Heart right ventricle (tissue), 16 donors: ENCODE measurements around the gene PTPN22. TPM values are rescaled to one million over a fixed set of nuclear protein-coding genes. Genes with fewer than 3 reads are reported as not detected.

ENCODE experiments used
- ATAC-seq, 8 donors: fragments of 200-7000 bp; cut with Tn5 transposase; one replicate each; pipeline ENCODE4 v1.9.1; 2020; ENCODE audit warnings: mild to moderate bottlenecking in 8 of 8, moderate library complexity in 8 of 8, moderate number of reproducible peaks in 1 of 8
- DNase-seq, 2 donors: peaks; one replicate each; pipeline ENCODE4 v3.0.0-alpha.2; 2020
- H3K27ac ChIP-seq, 10 donors: fragments of 200-600 bp; sonication (generic) in 2 of 10; one replicate each; pipeline versions ENCODE4 v1.5.0 to v1.8.0; 2020 to 2022; ENCODE audit warnings: mild to moderate bottlenecking in 3 of 10
- H3K27me3 ChIP-seq, 7 donors: fragments of 200-600 bp; one replicate each; pipeline ENCODE4 v1.8.0; 2021 to 2022; ENCODE audit warnings: mild to moderate bottlenecking in 2 of 7
- H3K36me3 ChIP-seq, 9 donors: fragments of 200-600 bp; sonication (generic) in 1 of 9; one replicate each; pipeline versions ENCODE4 v1.5.0 to v1.8.0; 2020 to 2022; ENCODE audit warnings: mild to moderate bottlenecking in 2 of 9
- H3K4me1 ChIP-seq, 9 donors: fragments of 200-600 bp; sonication (generic) in 1 of 9; one replicate each; pipeline versions ENCODE4 v1.5.0 to v1.8.0; 2020 to 2022; ENCODE audit warnings: mild to moderate bottlenecking in 4 of 9
- H3K4me3 ChIP-seq, 10 donors: fragments of 200-600 bp; sonication (generic) in 2 of 10; one replicate each; pipeline versions ENCODE4 v1.5.0 to v1.8.0; 2020 to 2022; ENCODE audit warnings: mild to moderate bottlenecking in 7 of 10, moderate library complexity in 2 of 10
- H3K9me3 ChIP-seq, 11 donors: fragments of 200-600 bp in 10 of 11; sonication (generic) in 2 of 11; one replicate each; pipeline versions ENCODE4 v1.5.0 to v1.8.0; 2013 to 2022; ENCODE audit warnings: mild to moderate bottlenecking in 2 of 11, control low read depth in 1 of 11, moderate library complexity in 1 of 11
- WGBS, 2 donors: extraction: QIAGEN DNeasy Blood & Tissue Kit; methylation state at CpG; one replicate each; pipeline ENCODE4 v1.1.7; 2013; ENCODE audit warnings: inconsistent platforms in 1 of 2; 5-methylcytosine and 5-hydroxymethylcytosine counted together
- intact Hi-C, 10 donors: fragments of 100-400 bp; cut with DNase I; formaldehyde crosslinking; loops; one replicate each; pipeline versions ENCODE4 v1.11.1 to v1.14.2; 2022
- long read RNA-seq, 3 donors: library from polyadenylated mRNA; unstranded; transcript quantifications; one replicate each; pipeline ENCODE4 v2.0.0, GENCODE V29; 2020 to 2021
- polyA plus RNA-seq, 2 donors: library from polyadenylated mRNA; stranded (reverse); fragments of 200-250 nt; gene quantifications; one replicate each; pipeline ENCODE4 v1.2.3, GENCODE V29; 2013
- total RNA-seq, 10 donors: library from RNA; stranded (reverse); fragmentation: NEBNext Ultra II Directional in 3 of 10; extraction: Animal tissue kit (Norgen Biotek cat#: 25700) in 3 of 10; gene quantifications; one replicate each; pipeline versions ENCODE4 v1.2.1 to v1.2.4, GENCODE V29; 2021 to 2023
- TF ChIP-seq, protein P1 (sequence below), 9 donors: fragments of 200-600 bp; sonication (generic) in 2 of 9; IDR thresholded peaks; one replicate each; pipeline versions ENCODE4 v1.5.0 to v1.8.0; 2021 to 2022; ENCODE audit warnings: antibody characterized with exemption in 9 of 9, mild to moderate bottlenecking in 5 of 9, moderate library complexity in 1 of 9
- donor health status: Arrhythmogenic right ventricular cardiomyopathy.
- donor health status: ischemic (EF 13 %, LVEDD 7.1; RV severe dilation, severe dysfunction).
- donor health status: healthy with polysubstance abuse.
- donor health status: DM: no; HTN: yes; CAD: no.
- donor health status: DM: no; HTN: no; CAD: no.
- donor health status: ischemic (EF 25% LVEDD 6.9; RV normal size, moderate dysfunction).
- donor health status: ischemic (EF 25% LVEDD 5.7; RV mildly dilated, moderate dysfunction).
- donor health status: healthy.
- donor health status: DM: yes; HTN: yes; CAD: no.
- donor health status: Ischemic cardiomyopathy.
- donor health status: ischemic (EF 35%, LVEDD 5.7; RV mildly dilated, moderate dysfunction).
- donor health status: nonischemic (EF 11% LVEDD 7.7; RV severe dilation, severe dysfunction).
- donor health status: DM: yes; HTN: yes; CAD: no.
- donor health status: PGD.
- donor health status: ischemic (EF 29% LVEDD 5.4; RV normal size, mild dysfunction).
- donor health status: nonischemic (EF 23%, LVEDD 6.1; RV moderate dilation, normal function).

The PTPN22 gene
- total RNA-seq (1 to 10 TPM in 1 of 10 donors, under 1 TPM in 9; 0.13 to 3.3 (median 0.56) TPM), polyA plus RNA-seq (under 1 TPM; 0.20 to 0.44 TPM)
- long read RNA-seq, donor 1, partial matches to known transcripts: 0 of 1 reads
- long read RNA-seq, donor 1, other reads (novel, unspliced or antisense): 1 of 1 reads
- long read RNA-seq, donor 2: 0 reads
- long read RNA-seq, donor 3, partial matches to known transcripts: 0 of 1 reads
- long read RNA-seq, donor 3, other reads (novel, unspliced or antisense): 1 of 1 reads

DNA sequence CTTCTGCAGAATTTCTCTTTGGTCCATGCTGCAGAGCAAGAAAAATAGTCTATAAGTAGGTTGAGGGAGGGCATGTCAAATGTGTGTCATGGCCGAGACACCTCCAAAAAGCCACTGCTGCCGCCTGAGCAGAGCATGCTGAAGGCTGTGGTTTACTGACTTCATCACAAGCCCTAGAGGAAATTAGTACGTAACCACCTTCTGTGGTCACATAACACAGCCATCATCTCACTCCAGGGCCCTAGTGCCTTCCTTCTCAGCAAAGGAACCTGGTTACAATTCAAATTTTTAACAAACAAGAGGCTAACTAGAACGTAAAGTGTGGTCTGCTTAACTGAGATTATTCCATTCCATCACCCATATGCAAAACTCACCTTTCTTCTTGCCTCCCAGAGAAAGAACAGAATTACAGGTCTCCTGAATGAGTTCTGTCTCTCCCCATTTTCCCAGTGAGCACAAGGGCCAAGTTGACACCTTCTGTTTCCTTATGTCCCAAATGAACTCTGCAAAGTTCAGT is at the start of gene PTPN22:
PTPN22 (minus strand) TSS at position 116 of the 517 bp plus-strand sequence.
- Histone ChIP-seq H3K36me3 (no peaks in the 10 kb centered on the region), H3K4me1 (peaks cover 0 to 63% (median 0%) of the 10 kb centered on the region in 9 donors), H3K27ac (peak within 1 kb of the TSS in 4 of 10 donors; percentile 4 to 90 (median 40)), H3K4me3 (peak within 1 kb of the TSS in 3 of 10 donors; percentile 11 to 54 (median 13)), H3K27me3 (no peaks in the 10 kb centered on the region), H3K9me3 (no peaks in the 10 kb centered on the region)
- WGBS, 2 donors: 83 to 89% methylated on average over 4 of the region's 4 CpGs
- TF ChIP-seq, protein P1, sequence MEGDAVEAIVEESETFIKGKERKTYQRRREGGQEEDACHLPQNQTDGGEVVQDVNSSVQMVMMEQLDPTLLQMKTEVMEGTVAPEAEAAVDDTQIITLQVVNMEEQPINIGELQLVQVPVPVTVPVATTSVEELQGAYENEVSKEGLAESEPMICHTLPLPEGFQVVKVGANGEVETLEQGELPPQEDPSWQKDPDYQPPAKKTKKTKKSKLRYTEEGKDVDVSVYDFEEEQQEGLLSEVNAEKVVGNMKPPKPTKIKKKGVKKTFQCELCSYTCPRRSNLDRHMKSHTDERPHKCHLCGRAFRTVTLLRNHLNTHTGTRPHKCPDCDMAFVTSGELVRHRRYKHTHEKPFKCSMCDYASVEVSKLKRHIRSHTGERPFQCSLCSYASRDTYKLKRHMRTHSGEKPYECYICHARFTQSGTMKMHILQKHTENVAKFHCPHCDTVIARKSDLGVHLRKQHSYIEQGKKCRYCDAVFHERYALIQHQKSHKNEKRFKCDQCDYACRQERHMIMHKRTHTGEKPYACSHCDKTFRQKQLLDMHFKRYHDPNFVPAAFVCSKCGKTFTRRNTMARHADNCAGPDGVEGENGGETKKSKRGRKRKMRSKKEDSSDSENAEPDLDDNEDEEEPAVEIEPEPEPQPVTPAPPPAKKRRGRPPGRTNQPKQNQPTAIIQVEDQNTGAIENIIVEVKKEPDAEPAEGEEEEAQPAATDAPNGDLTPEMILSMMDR (IDR thresholded peaks at IDR 0.05): no peak
- intact Hi-C loops: no loop called here
- DNase-seq (peak; percentile 11 to 17), ATAC-seq (peak in 6 of 8 donors; percentile 63 to 83 (median 80))

DNA sequence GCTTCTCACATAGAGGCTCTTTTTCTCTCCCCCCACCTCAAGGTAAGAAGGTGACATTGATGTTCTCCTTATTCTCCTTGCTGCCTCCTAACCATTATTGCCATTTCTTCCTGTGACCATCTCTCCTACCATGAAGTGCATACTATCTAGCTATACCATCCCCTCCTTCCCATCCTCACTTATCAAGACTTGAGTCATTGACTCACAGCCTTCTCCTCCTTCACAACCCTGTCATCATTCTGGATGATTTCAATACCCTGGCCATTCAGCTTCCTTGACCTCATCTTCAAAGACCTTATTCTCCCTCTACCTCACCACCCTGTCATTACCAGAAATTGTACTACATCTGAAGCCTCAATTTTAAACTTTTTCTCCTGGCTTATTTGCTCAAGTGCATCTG is 46.7 kb upstream of the PTPN22 start:
- intact Hi-C loops: no loop called here
- DNase-seq (no peak), ATAC-seq (no peak)
- no peak overlapping the region for H3K4me3 ChIP-seq
- no peak overlapping the region for H3K27ac ChIP-seq
- H3K9me3 ChIP-seq: no peaks in the 10 kb centered on the region
- TF ChIP-seq, protein P1 (IDR thresholded peaks at IDR 0.05): no peak
- H3K27me3 ChIP-seq: no peaks in the 10 kb centered on the region
- no peaks in the 10 kb centered on the region for H3K36me3 ChIP-seq
- peaks cover 0 to 4% (median 2%) of the 10 kb centered on the region in 9 donors for H3K4me1 ChIP-seq

DNA sequence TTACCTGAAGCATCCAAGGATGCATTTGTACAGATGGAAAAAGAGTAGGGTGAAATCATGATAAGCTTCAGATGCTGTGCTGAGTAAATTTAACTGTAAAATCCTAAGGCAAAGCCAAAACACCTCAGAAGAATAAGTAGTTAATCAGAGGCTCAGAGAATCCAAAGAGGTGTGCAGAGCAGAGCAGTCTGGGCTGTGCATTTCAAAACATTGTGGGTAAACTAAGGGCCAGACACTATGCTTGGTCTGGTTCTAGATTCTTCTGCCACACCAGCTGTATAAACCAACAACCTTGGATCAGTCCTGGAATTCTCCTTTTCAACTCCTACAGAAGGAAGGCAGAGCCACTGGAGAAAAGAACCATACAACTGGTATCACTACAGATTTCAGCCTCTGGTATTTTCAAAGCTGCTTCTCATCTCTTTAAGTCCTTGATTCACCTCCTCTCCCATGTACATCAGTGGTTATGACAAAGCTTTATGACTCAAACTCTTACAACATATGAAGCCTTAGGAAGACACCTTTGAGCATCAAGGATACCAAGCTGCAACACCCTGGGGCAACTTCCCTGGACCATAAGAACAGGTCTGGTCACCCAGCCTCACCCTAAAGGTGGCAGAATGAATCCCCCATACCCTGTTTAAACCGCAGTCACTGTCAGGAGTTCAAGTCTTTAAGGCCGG is 46.0 kb upstream of the PTPN22 start:
- intact Hi-C loops: no loop called here
- Histone ChIP-seq H3K27ac (no peak overlapping the region), H3K4me1 (peaks cover 0 to 11% (median 9%) of the 10 kb centered on the region in 9 donors), H3K9me3 (no peaks in the 10 kb centered on the region), H3K4me3 (no peak overlapping the region), H3K27me3 (no peaks in the 10 kb centered on the region), H3K36me3 (peaks cover 0 to 5% (median 0%) of the 10 kb centered on the region in 9 donors)
- ATAC-seq: no peak
- no peak for DNase-seq
- TF ChIP-seq, protein P1 (IDR thresholded peaks at IDR 0.05): no peak
- 82 to 95% methylated on average over 2 of the region's 2 CpGs for WGBS, 2 donors

DNA sequence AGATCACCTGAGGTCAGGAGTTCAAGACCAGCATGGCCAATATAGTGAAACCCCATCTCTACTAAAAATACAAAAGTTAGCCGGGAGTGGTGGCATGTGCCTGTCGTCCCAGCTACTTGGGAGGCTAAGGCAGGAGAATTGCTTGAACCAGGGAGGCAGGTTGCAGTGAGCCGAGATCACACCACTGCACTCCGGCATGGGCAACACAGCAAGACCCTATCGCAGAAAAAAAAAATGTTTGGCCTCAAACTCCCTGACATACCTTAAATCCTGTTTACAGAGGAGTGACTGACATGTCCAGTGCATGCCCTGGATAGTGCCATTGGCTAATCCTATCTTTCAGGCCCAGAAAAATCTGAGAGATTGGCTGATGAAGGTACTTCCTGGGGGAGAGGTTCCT is 45.5 kb upstream of the PTPN22 start:
- TF ChIP-seq, protein P1 (IDR thresholded peaks at IDR 0.05): no peak
- Histone ChIP-seq H3K27me3 (no peaks in the 10 kb centered on the region), H3K9me3 (no peaks in the 10 kb centered on the region), H3K27ac (no peak overlapping the region), H3K4me3 (no peak overlapping the region), H3K36me3 (peaks cover 0 to 10% (median 0%) of the 10 kb centered on the region in 9 donors), H3K4me1 (peaks cover 0 to 16% (median 14%) of the 10 kb centered on the region in 9 donors)
- ATAC-seq (no peak), DNase-seq (no peak)
- 96 to 98% methylated on average over 5 of the region's 5 CpGs for WGBS, 2 donors
- intact Hi-C loops: no loop called here
